GM23338 (cell line): ENCODE data around the gene TRIM44. TPM values are rescaled to one million over a fixed set of nuclear protein-coding genes. Genes with fewer than 3 reads are reported as not detected.

ENCODE experiments used
- ATAC-seq: fragments of 200-7000 bp; cut with Tn5 transposase; 3 replicates; pipeline ENCODE4 v1.9.1; 2020
- DNase-seq: peaks from one replicate; pipeline ENCODE4 v3.0.0-alpha.2; 2015; ENCODE audit warnings: low spot score
- H2AFZ ChIP-seq: fragments of 200-600 bp; sonication (generic); 2 replicates; pipeline ENCODE4 v1.8.0; 2016; ENCODE audit warnings: antibody characterized with exemption, mild to moderate bottlenecking, moderate library complexity
- H3F3A ChIP-seq: fragments of 200-600 bp; sonication (generic); replicated peaks from 2 replicates; pipeline ENCODE4 v1.8.0; 2017; ENCODE audit warnings: antibody characterized with exemption, mixed run types, low read depth
- H3K27ac ChIP-seq: fragments of 200-600 bp; sonication (generic); 2 replicates; pipeline ENCODE4 v1.6.1; 2016; ENCODE audit warnings: low read depth
- H3K27me3 ChIP-seq: fragments of 200-600 bp; sonication (generic); 2 replicates; pipeline ENCODE4 v1.8.0; 2016; ENCODE audit warnings: mild to moderate bottlenecking, mixed run types, moderate library complexity; ENCODE audit not compliant: insufficient read depth
- H3K36me3 ChIP-seq: fragments of 200-600 bp; sonication (generic); 2 replicates; pipeline ENCODE4 v1.8.0; 2016; ENCODE audit warnings: mild to moderate bottlenecking; ENCODE audit not compliant: insufficient read depth
- H3K4me1 ChIP-seq: fragments of 200-600 bp; sonication (generic); 2 replicates; pipeline ENCODE4 v1.8.0; 2016; ENCODE audit warnings: mild to moderate bottlenecking, moderate library complexity; ENCODE audit not compliant: insufficient read depth
- H3K4me2 ChIP-seq: fragments of 200-600 bp; sonication (generic); 2 replicates; pipeline ENCODE4 v1.7.1; 2017; ENCODE audit warnings: mixed run types
- H3K4me3 ChIP-seq: fragments of 200-600 bp; sonication (generic); 2 replicates; pipeline ENCODE4 v1.6.1; 2016; ENCODE audit warnings: mixed run types
- H3K79me2 ChIP-seq: fragments of 200-600 bp; sonication (generic); replicated peaks from 2 replicates; pipeline ENCODE4 v1.8.0; 2017; ENCODE audit warnings: mild to moderate bottlenecking; ENCODE audit not compliant: insufficient read depth
- H3K9me2 ChIP-seq: fragments of 200-600 bp; sonication (generic); 2 replicates; pipeline ENCODE4 v1.8.0; 2017; ENCODE audit not compliant: insufficient read depth
- H4K20me1 ChIP-seq: fragments of 200-600 bp; sonication (generic); replicated peaks from 2 replicates; pipeline ENCODE4 v1.8.0; 2017; ENCODE audit warnings: mild to moderate bottlenecking; ENCODE audit not compliant: insufficient read depth
- H3K27ac Mint-ChIP-seq: 2 replicates; pipeline ENCODE4 v1.8.0; 2020; ENCODE audit warnings: inconsistent platforms, mild to moderate bottlenecking, moderate library complexity, mixed read lengths
- H3K27me3 Mint-ChIP-seq: 3 replicates; pipeline ENCODE4 v1.8.0; 2022; ENCODE audit warnings: low read depth, mild to moderate bottlenecking, moderate library complexity, mixed read lengths, inconsistent platforms; ENCODE audit not compliant: insufficient read depth, poor library complexity
- H3K36me3 Mint-ChIP-seq: 3 replicates; pipeline ENCODE4 v1.8.0; 2021; ENCODE audit warnings: low read depth, mild to moderate bottlenecking, inconsistent platforms, moderate library complexity, mixed read lengths
- H3K4me1 Mint-ChIP-seq: 3 replicates; pipeline ENCODE4 v1.8.0; 2020; ENCODE audit warnings: mild to moderate bottlenecking, inconsistent platforms, mixed read lengths
- H3K4me3 Mint-ChIP-seq: 3 replicates; pipeline ENCODE4 v1.8.0; 2021; ENCODE audit warnings: moderate library complexity, mild to moderate bottlenecking, inconsistent platforms, mixed read lengths
- H3K9me3 Mint-ChIP-seq: 3 replicates; pipeline ENCODE4 v1.8.0; 2020; ENCODE audit warnings: moderate library complexity, mild to moderate bottlenecking, inconsistent platforms, mixed read lengths
- CREB1 ChIP-seq: fragments of 250-450 bp; sonication (Bioruptor Pico); IDR thresholded peaks from 2 replicates; pipeline ENCODE4 v1.5.0; 2020; ENCODE audit warnings: low read depth, mild to moderate bottlenecking, moderate library complexity
- ETS1 ChIP-seq: IDR thresholded peaks from 2 replicates; pipeline ENCODE4 v1.6.1; 2016; ENCODE audit warnings: antibody characterized with exemption
- EZH2 ChIP-seq: fragments of 200-600 bp; sonication (generic); IDR thresholded peaks from one replicate; pipeline ENCODE4 v1.8.0; 2017; ENCODE audit warnings: antibody characterized with exemption, mild to moderate bottlenecking, low read depth; ENCODE audit not compliant: unreplicated experiment
- EZH2phosphoT487 ChIP-seq: fragments of 200-600 bp; sonication (generic); IDR thresholded peaks from one replicate; pipeline ENCODE4 v1.8.1; 2018; ENCODE audit warnings: antibody characterized with exemption; ENCODE audit not compliant: unreplicated experiment
- JUNB ChIP-seq: IDR thresholded peaks from one replicate; pipeline ENCODE4 v1.6.1; 2016; ENCODE audit warnings: antibody characterized with exemption; ENCODE audit not compliant: unreplicated experiment
- NANOG ChIP-seq: IDR thresholded peaks from 2 replicates; pipeline ENCODE4 v1.6.1; 2016; ENCODE audit warnings: antibody characterized with exemption, borderline replicate concordance
- POLR2AphosphoS5 ChIP-seq: IDR thresholded peaks from 2 replicates; pipeline ENCODE4 v1.6.1; 2016; ENCODE audit warnings: antibody characterized with exemption, low read depth
- STAT1 ChIP-seq: IDR thresholded peaks from one replicate; pipeline ENCODE4 v1.6.1; 2016; ENCODE audit warnings: antibody characterized with exemption; ENCODE audit not compliant: unreplicated experiment
- ZNF331 ChIP-seq: fragments of 250-450 bp; sonication (Bioruptor Pico); IDR thresholded peaks from 2 replicates; pipeline ENCODE4 v1.5.0; 2020; ENCODE audit warnings: low read depth, mild to moderate bottlenecking, moderate library complexity
- ZNF462 ChIP-seq: fragments of 250-450 bp; sonication (Bioruptor Pico); IDR thresholded peaks from 2 replicates; pipeline ENCODE4 v1.5.0; 2020; ENCODE audit warnings: mild to moderate bottlenecking, moderate library complexity
- polyA plus RNA-seq: library from polyadenylated mRNA; unstranded; fragments of >200 nt; fragmentation: Nextera tagmentation; extraction: Ambion mirVana; gene quantifications from 2 replicates; pipeline ENCODE4 v1.2.1, GENCODE V29; 2016
- total RNA-seq: library from RNA; depleted of rRNA; stranded (reverse); fragments of >200 nt; shearing (Covaris generic); gene quantifications from 2 replicates; pipeline ENCODE4 v1.2.3, GENCODE V29; 2014
- TF ChIP-seq, protein P1 (sequence below): IDR thresholded peaks from one replicate; pipeline ENCODE4 v1.6.1; 2018; ENCODE audit warnings: antibody characterized with exemption; ENCODE audit not compliant: unreplicated experiment

The TRIM44 gene
- total and polyA plus RNA-seq, 2 experiments from 2014 or later = 10.3 to 10.4 TPM

DNA sequence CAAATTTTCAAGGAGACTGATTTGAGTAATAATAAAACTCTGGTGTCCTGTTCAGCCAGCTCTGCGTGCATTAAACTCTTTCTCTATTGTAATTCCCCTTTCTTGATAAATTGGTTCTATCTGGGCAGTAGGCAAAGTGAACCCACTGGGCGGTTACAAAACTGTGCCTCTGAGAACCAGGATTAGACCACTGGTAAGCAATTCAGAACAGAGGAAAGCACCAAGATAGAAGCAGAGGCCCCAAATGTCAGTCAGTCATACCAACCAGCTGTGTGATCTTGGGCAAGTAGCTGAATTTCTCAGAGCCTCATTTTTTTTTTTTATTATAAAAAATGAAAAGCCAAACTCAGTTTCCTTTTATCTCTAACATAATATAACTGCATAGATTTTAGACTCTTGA, 54.9 kb downstream of the TRIM44 start:
- Histone ChIP-seq H3K79me2 (peaks cover 7% of the 10 kb centered on the region), H3K27ac (no peak overlapping the region), H3K9me2 (no peaks in the 10 kb centered on the region), H3K4me1 (peaks cover 13% of the 10 kb centered on the region), H4K20me1 (no peaks in the 10 kb centered on the region), H3K27me3 (no peaks in the 10 kb centered on the region), H3F3A (no peaks in the 10 kb centered on the region), H2AFZ (no peak overlapping the region), H3K4me3 (no peak overlapping the region), H3K36me3 (no peaks in the 10 kb centered on the region), H3K4me2 (no peak overlapping the region)
- H3K4me3 Mint-ChIP-seq = no peak overlapping the region
- H3K4me1 Mint-ChIP-seq = peaks cover 16% of the 10 kb centered on the region
- no peak for TF ChIP-seq ZNF331 (CRISPR knock-in tag)
- TF ChIP-seq JUNB = no peak
- TF ChIP-seq EZH2 = no peak
- no peak for TF ChIP-seq STAT1
- no peak for TF ChIP-seq EZH2phosphoT487
- no peak for TF ChIP-seq CREB1 (CRISPR knock-in tag)
- no peak for TF ChIP-seq NANOG
- no peak for TF ChIP-seq ETS1
- TF ChIP-seq, protein P1, sequence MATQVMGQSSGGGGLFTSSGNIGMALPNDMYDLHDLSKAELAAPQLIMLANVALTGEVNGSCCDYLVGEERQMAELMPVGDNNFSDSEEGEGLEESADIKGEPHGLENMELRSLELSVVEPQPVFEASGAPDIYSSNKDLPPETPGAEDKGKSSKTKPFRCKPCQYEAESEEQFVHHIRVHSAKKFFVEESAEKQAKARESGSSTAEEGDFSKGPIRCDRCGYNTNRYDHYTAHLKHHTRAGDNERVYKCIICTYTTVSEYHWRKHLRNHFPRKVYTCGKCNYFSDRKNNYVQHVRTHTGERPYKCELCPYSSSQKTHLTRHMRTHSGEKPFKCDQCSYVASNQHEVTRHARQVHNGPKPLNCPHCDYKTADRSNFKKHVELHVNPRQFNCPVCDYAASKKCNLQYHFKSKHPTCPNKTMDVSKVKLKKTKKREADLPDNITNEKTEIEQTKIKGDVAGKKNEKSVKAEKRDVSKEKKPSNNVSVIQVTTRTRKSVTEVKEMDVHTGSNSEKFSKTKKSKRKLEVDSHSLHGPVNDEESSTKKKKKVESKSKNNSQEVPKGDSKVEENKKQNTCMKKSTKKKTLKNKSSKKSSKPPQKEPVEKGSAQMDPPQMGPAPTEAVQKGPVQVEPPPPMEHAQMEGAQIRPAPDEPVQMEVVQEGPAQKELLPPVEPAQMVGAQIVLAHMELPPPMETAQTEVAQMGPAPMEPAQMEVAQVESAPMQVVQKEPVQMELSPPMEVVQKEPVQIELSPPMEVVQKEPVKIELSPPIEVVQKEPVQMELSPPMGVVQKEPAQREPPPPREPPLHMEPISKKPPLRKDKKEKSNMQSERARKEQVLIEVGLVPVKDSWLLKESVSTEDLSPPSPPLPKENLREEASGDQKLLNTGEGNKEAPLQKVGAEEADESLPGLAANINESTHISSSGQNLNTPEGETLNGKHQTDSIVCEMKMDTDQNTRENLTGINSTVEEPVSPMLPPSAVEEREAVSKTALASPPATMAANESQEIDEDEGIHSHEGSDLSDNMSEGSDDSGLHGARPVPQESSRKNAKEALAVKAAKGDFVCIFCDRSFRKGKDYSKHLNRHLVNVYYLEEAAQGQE = no peak
- no peak for TF ChIP-seq POLR2AphosphoS5
- TF ChIP-seq ZNF462 (CRISPR knock-in tag) = no peak
- H3K27ac Mint-ChIP-seq = no peak overlapping the region
- no peaks in the 10 kb centered on the region for H3K9me3 Mint-ChIP-seq
- no peaks in the 10 kb centered on the region for H3K36me3 Mint-ChIP-seq
- no peak for DNase-seq
- ATAC-seq = no peak
- H3K27me3 Mint-ChIP-seq = no peaks in the 10 kb centered on the region
